Measurements from ENCODE around the gene TCF15.

DNA sequence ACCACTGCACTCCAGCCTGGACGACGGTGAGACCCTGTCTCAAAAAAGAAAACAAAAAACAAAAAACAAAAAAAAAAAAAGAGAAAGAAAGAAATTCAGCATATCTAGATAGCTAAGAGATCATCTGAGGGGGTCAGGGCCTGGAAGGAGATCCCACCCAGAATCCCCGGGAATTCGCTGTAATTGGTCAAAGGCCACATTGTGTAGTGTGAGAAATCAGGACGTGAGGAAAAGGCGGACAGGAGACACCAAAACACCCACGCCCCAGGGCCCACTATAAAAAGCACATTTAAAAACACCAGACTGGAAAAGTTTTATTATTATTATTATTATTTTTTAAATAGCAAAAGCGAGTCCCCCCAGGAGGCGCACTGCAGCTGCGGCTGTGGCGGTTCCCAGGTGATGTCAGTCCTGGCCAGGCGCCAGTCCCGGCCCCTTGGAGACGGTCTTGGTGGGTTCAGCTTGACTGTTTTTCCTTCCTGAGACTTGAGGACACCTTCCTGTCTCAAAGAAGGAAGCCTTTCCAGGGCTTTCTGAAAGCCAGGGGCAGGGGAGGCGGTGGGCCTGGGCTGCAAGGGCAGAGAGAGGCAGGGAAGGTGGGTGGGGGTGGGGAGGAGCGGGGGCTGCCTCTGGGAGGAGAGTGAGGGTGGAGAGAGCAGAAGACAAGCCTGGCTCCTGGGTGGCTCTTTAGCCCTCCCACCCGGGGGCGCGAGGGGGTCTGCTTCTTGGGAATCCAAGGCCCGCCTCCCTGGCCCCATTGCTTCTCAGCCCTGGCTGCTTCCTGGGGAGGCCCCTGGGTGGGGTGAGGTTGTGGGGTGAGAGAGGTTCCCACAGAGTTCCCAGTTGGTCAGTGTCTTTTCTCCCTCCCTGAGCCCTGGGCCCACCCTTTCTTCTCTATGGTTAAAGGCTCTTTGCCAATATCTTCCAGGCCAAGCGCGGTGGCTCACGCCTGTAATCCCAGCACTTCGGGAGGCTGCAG is 14.5 kb downstream of the TCF15 start:
- TF ChIP-seq CEBPB (IDR thresholded peaks at IDR 0.05; ENCODE audit: low read depth, low read length) = no peak
- no peak for TF ChIP-seq BCL11A (IDR thresholded peaks at IDR 0.05; ENCODE audit: low read depth in 2 of 2, low read length in 2 of 2)
- TF ChIP-seq SP1 (IDR thresholded peaks at IDR 0.05; ENCODE audit: low read depth, low read length) = no peak
- no peak for TF ChIP-seq POLR2A (IDR thresholded peaks at IDR 0.05; ENCODE audit: control extremely low read depth in 1 of 2, low read depth in 2 of 2, low read length in 2 of 2)
- TF ChIP-seq CTCF (IDR thresholded peaks at IDR 0.05; ENCODE audit: control extremely low read depth in 1 of 3, insufficient read depth in 1 of 3, low read depth in 1 of 3, low read length in 3 of 3) = no peak
- TF ChIP-seq EP300 (IDR thresholded peaks at IDR 0.05; ENCODE audit: borderline replicate concordance in 1 of 2, low read depth in 2 of 2, low read length in 2 of 2) = no peak

Data from H1 (cell line).